HG02943 (cell line): ENCODE data around the gene B3GNT2.
"Not testable (repeated sequence)": the region's sequence is repeated elsewhere in the genome, so short reads cannot be mapped to it uniquely, and the experiment has no call there.

Experiments used
- ATAC-seq: cut with Tn5 transposase; IDR thresholded peaks from one replicate; pipeline ENCODE4 v1.9.1; 2021; ENCODE audit warnings: mild to moderate bottlenecking, low read depth, moderate library complexity; ENCODE audit not compliant: unreplicated experiment

Gene B3GNT2

DNA sequence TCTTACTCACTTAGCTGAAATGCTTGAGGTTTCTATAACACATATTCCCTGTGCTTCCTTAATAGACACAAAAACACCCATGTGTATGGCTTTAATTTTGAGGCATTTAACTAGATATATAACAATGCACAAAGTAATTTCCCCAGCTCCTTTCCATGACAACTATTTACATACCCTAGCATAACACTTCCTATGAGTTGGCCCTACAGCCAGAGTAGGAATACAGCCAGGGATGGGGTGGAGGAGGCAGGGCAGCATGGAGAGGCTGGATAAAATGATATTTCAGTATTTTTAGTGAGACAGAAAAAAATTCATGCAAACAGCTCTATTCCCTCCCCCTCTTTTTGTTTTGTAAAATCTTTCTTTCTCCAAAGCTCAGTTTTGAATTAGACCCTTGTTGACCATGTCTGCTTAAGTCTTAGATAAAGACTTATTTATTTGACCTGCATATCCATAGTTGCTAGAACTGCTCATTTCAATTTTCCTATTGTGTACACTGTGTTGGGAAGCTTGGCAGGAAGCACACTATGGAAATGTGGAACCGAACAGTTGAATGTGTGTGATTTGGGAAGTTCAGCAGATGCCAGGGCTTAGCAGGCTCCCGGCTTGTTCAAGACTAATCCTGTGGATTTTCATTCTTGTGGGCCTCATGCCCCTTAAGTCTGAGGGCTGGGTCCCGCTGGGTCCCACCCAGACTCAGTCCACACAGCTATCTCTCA, 11.2 kb upstream of the B3GNT2 start:
- no peak for ATAC-seq

- ATAC-seq = no peak
These were observed 10.3 kb upstream of the B3GNT2 start for GRCh38 chr2:62185475-62186155.

- ATAC-seq = no peak
These were observed 9.6 kb upstream of the B3GNT2 start for GRCh38 chr2:62186156-62186905.

DNA sequence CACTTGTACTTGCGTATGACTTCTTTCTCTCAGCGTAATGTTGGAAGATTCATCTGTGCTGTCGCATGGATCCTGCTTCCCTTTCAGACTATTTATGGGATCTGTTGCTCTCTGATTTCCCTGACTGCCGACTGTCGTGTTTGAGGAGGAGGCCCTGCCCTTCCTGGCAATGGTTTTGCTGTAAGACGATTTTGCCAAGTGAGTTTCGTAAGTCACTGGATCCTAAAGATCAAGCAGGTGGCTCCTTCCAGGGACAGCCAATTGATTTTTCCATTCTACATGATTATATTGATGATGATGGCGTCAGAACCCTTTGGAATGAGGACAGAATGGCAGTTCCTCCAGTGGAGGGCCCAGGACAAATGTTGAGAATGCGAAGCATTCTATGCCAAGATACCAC, 8.7 kb upstream of the B3GNT2 start:
- ATAC-seq = no peak

DNA sequence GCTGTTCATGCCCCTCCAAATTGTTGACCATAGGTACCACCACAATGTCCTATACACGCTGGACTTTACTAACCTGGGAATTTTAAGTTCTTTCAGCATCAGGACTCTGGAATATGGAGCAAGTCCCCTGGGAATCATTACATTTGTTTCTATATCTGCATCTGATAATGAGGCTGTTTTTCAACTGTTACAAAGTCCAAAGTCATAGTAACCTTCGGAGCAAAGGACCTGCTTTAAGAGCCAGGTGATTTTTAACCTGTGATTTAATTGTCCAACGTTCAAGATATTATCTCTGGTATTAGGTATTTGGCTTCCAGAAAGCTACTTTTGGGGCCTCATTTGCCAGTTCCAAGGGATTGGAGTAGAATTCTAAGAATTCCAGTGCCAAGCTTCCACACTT, 7.5 kb upstream of the B3GNT2 start:
- ATAC-seq = no peak

DNA sequence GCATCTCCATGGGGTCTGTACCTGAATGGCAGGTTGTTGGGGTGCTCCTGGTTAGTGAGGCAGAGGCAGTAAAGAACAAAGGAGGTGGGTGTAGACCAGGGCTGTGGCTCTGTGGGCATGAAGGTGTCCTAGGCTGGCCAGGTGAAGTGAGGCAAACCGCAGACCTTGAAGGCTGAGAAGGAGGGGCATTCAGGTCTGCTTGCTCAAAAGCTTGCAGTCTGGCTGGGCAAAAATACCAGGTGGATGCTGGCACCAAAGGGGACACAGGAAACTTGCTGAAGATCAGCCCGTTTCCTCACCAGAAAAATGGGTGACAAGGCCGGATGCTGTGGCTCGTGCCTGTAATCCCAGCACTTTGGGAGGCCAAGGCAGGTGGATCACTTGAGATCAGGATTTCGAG, 6.7 kb upstream of the B3GNT2 start:
- no peak for ATAC-seq

DNA sequence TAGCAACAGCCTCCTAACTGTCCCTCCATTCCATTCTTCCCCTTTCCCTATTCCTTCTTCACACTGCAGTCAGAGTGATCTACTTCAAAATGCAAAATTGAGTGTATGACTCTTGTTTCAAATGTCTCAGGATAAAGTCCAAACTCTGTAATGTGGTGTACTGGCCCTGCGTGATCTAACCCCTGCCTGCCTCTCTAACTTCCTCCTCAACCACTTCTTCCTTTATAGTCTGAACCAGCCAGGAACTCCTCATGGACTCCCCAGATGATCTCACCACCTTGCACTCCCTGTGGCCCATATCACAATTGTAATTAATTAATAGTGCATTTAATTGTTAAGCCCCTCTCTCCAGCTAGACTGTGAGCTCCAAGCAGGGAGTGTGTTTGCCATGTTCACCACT, 3.1 kb upstream of the B3GNT2 start:
- ATAC-seq = no peak

DNA sequence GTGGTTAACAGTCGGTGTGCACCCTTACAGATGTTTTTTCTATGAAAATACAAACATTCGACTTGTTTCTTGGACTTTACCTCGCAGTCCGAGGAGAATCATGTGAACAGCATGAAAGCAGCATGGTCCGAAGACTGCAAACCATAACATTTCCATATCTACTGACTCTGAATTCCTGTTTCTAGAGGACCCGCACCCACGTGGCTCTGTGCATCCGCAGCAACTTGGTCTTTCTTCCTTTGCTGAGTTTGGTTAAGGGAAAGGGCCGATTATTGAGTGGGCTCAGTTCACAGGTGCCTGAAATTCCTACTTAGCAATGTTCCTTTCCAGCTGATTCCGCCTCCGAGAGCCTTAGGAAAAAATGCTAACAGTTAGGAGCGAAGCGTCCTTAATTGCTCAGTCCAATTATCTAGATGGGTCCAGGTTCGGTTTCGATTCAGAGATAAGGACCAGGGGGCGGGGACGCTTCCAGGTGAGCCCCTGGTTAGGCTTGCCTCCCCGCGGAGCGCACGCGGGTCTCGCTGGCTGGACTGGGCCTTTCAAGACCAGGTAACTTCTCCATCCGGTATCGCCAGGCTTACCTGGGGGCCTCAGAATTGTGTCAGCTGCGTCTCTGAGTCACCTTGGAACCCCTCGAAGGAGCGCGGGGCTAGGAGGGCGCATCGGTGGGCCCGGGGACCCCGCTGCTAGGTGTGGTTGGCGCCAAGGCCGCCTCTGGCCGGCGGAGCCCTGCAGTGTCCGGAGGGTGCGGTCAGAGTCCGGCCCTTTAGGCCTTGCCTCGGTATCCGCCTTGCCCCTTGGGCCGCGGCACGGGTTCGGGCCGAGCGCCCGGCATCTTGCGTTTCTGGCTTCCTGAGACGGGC, 1.1 kb upstream of the B3GNT2 start:
- no peak for ATAC-seq

GRCh38 chr2:62196278-62196901, 475 bp downstream of the B3GNT2 start:
- ATAC-seq = peak; percentile 27

GRCh38 chr2:62197011-62197924, 1.4 kb downstream of the B3GNT2 start:
- no peak for ATAC-seq

- no peak for ATAC-seq
These were observed 2.2 kb downstream of the B3GNT2 start for GRCh38 chr2:62197925-62198633.

DNA sequence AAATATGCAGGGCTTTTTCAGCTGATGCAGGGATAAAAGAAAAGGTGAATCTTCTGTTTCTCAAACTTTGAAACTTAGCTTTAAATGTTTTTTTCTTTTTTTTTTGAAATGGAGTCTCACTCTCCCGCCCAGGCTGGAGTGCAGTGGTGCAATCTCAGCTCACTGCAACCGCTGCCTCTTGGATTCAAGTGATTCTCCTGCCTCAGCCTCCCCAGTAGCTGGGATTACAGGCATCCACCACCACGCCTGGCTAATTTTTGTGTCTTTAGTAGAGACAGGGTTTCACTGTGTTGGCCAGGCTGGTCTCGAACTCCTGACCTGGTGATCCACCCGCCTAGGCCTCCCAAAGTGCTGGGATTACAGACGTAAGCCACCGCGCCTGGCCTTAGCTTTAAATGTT, 2.9 kb downstream of the B3GNT2 start:
- ATAC-seq = not testable (repeated sequence)

DNA sequence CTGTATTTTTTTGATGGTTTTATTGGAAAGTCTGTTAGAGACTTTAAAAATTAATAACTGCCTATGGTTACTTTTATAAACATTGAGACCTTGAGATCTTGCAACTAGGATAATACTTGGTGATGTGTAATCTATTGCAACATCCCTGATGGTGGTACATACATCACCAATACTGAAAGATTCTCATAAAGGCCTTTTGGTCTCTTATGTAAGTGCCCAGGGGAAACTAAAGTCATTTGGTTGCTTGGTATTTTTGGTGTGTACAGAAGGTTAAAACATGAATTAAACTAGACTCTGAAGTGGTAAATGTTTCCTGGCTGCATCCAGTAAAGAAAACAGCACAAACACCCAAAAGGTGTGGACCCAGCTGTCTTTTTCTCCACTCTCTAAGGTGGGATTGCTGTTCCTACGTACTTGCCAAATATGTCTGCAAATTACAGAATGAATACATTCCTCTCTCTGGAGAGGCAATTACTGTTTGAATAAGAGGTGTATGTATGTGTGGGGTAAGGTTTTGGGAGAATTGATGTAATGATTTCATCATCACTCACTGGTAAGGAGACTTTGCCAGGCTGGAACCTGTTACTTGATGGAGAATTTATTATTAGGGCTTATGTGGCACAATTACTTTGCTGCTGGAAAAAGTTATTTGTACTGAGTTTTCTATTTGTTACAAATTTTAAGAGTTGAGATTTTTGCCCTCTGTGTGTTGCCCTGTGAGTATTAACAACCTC, 3.6 kb downstream of the B3GNT2 start:
- ATAC-seq = no peak

DNA sequence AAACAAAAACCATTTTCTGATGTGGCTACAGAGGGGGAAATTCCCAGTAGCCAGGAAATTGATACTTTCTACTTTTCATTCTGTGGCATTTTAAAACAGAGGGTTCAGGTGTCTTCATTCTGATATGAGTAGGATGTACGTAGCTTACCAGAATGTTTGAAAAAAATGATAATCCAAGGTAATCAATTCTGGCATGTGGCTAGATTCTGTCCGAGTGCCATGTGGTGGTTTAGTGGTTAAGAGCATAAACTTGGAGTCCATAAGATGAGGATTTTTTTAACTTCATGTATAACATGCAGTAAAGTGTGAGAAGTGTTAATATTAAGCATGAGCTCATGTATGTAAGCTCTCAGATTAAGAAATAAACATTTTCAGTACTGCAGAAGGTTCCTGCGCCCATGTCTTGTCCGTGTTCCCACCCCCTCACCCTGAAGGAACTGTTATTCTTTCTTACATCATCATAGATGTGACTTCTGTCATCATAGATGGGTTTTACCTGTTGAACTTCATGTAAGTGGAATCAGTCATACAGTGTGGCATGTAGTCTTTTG, 4.5 kb downstream of the B3GNT2 start:
- no peak for ATAC-seq

- no peak for ATAC-seq
These were observed 5.0 kb downstream of the B3GNT2 start for GRCh38 chr2:62200868-62201267.

DNA sequence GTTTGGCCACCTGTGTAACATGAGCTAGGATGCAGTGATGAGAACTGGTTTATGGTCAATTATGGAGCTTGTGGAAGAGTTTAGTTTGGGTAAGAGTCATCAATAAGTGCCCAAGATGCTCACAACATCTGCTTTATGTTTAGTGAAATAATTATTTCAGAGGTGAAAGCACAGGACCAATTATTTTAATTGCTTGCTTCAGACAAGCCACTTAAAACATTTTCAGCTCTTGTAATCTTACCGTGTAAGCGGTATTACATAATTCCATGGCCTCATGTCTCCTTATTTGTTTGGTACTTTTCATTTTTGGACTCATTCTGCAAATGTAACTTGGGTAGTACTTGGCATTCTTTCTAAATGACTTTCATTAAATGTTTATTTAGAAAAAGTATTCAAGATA, 5.4 kb downstream of the B3GNT2 start:
- ATAC-seq = no peak

- no peak for ATAC-seq
These were observed 6.3 kb downstream of the B3GNT2 start for GRCh38 chr2:62202019-62202722.
